Ovary (tissue), 9 donors: ENCODE results near the gene OR2Z1. TPM values are rescaled to one million over a fixed set of nuclear protein-coding genes. Genes with fewer than 3 reads are reported as not detected.

Source experiments
- DNase-seq, 5 donors: peaks; one replicate each; pipeline ENCODE4 v3.0.0-alpha.2; 2019 to 2020
- H3K27ac ChIP-seq, 2 donors: fragments of 200-600 bp; one replicate each; pipeline versions ENCODE4 v1.5.1 to v1.8.0; 2019 to 2022
- H3K27me3 ChIP-seq: fragments of 200-600 bp; one replicate; pipeline ENCODE4 v1.8.0; 2022
- H3K36me3 ChIP-seq: fragments of 200-600 bp; sonication (generic); one replicate; pipeline ENCODE4 v1.5.1; 2019
- H3K4me1 ChIP-seq: one replicate; pipeline ENCODE4 v1.8.1; 2013; ENCODE audit warnings: mild to moderate bottlenecking, moderate library complexity; ENCODE audit not compliant: insufficient read depth
- H3K4me3 ChIP-seq: fragments of 200-600 bp; sonication (generic); one replicate; pipeline ENCODE4 v1.5.1; 2017
- H3K9me3 ChIP-seq, 2 donors: fragments of 200-600 bp in 1 of 2; sonication (generic) in 1 of 2; one replicate each; pipeline versions ENCODE4 v1.5.1 to v1.8.1; 2013 to 2019; ENCODE audit warnings: mild to moderate bottlenecking in 1 of 2, moderate library complexity in 1 of 2
- CTCF ChIP-seq, 3 donors: fragments of 450-650 bp in 2 of 3; fragments of 200-600 bp in 1 of 3; IDR thresholded peaks; one replicate each; pipeline versions ENCODE4 v1.5.1 to v1.8.0; 2016 to 2022; ENCODE audit warnings: antibody characterized with exemption in 3 of 3, mild to moderate bottlenecking in 1 of 3
- EP300 ChIP-seq: sonication (generic); formaldehyde crosslinking; IDR thresholded peaks from one replicate; pipeline ENCODE4 v1.6.1; 2017; ENCODE audit warnings: antibody characterized with exemption
- POLR2A ChIP-seq: fragments of 450-650 bp; IDR thresholded peaks from one replicate; pipeline ENCODE4 v1.6.1; 2017; ENCODE audit warnings: antibody characterized with exemption, mild to moderate bottlenecking, moderate library complexity
- WGBS, 3 donors: extraction: QIAGEN DNeasy Blood & Tissue Kit in 1 of 3; methylation state at CpG; one replicate each; pipeline versions ENCODE4 v1.1.5 to v1.1.7; 2013 to 2017; 5-methylcytosine and 5-hydroxymethylcytosine counted together
- intact Hi-C, 4 donors: fragments of 100-400 bp; cut with DNase I; formaldehyde crosslinking; loops; one replicate each; pipeline versions ENCODE4 v1.11.0 to v1.15.1; 2022 to 2023
- polyA plus RNA-seq, 2 donors: library from polyadenylated mRNA; stranded (reverse); fragments of 200-250 nt in 1 of 2; fragments of 350-450 nt in 1 of 2; fragmentation: Illumina TruSeq in 1 of 2; extraction: RNeasy Lipid Tissue Mini Kit (QIAGEN cat#74804) in 1 of 2; gene quantifications; one replicate each; pipeline ENCODE4 v1.2.3, GENCODE V29; 2013 to 2014
- total RNA-seq, 7 donors: library from RNA; depleted of rRNA in 2 of 7; stranded (reverse); fragments of >200 nt in 2 of 7; fragmentation: NEBNext Ultra II Directional in 3 of 7; extraction: Animal tissue kit (Norgen Biotek cat#: 25700) in 3 of 7; gene quantifications; one replicate each; pipeline versions ENCODE4 v1.1.0 to v1.2.4, GENCODE V29; 2016 to 2023
- donor health status: DM: no; HTN: no; CAD: no; lungs with moderate emphysema.
- donor health status: DM: no; HTN: no; CAD: no.
- donor health status: Bipolar disorder and iron deficiency.
- donor health status: DM: yes; HTN: yes; CAD: no.
- donor health status: DM: no; HTN: no; CAD: no.
- donor health status: DM: yes; HTN: yes; CAD: no.

OR2Z1 gene
- total and polyA plus RNA-seq, 9 donors, result not detected

GRCh38 chr19:8698433-8699063 lies 22.9 kb upstream of the OR2Z1 start, which contains the start of gene ACTL9:
ACTL9 (minus strand) TSS chr19:8698795; CDS start chr19:8698701, 94 bp downstream.
- no peak for TF ChIP-seq POLR2A
- no peak for TF ChIP-seq EP300
- no peak for TF ChIP-seq CTCF (IDR thresholded peaks at IDR 0.05)
- intact Hi-C loops, result no loop called here
- H3K27ac ChIP-seq, result no peak within 1 kb of the TSS
- no peaks in the 10 kb centered on the region for H3K27me3 ChIP-seq
- no peaks in the 10 kb centered on the region for H3K9me3 ChIP-seq
- no peak within 1 kb of the TSS for H3K4me3 ChIP-seq
- DNase-seq, result no peak
- H3K4me1 ChIP-seq, result no peaks in the 10 kb centered on the region
- H3K36me3 ChIP-seq, result no peaks in the 10 kb centered on the region
- 51 to 61% (median 59%) methylated on average over 13 to 23 of the region's 23 CpGs for WGBS, 3 donors

GRCh38 chr19:8699908-8700307 lies 21.5 kb upstream of the OR2Z1 start:
- Histone ChIP-seq H3K9me3 (no peaks in the 10 kb centered on the region), H3K27me3 (no peaks in the 10 kb centered on the region), H3K4me1 (no peaks in the 10 kb centered on the region), H3K27ac (no peak overlapping the region), H3K36me3 (no peaks in the 10 kb centered on the region), H3K4me3 (no peak overlapping the region)
- intact Hi-C loops, result no loop called here
- no peak for DNase-seq
- TF ChIP-seq POLR2A (no peak), CTCF (IDR thresholded peaks at IDR 0.05) (no peak), EP300 (no peak)

GRCh38 chr19:8700956-8701355 lies 20.5 kb upstream of the OR2Z1 start:
- TF ChIP-seq POLR2A (no peak), EP300 (no peak), CTCF (IDR thresholded peaks at IDR 0.05) (no peak)
- no peaks in the 10 kb centered on the region for H3K4me1 ChIP-seq
- DNase-seq, result no peak
- no peaks in the 10 kb centered on the region for H3K27me3 ChIP-seq
- no peaks in the 10 kb centered on the region for H3K36me3 ChIP-seq
- no peaks in the 10 kb centered on the region for H3K9me3 ChIP-seq
- 68 to 71% (median 70%) methylated on average over 2 of the region's 2 CpGs for WGBS, 3 donors
- no peak overlapping the region for H3K4me3 ChIP-seq
- intact Hi-C loops, result no loop called here
- H3K27ac ChIP-seq, result no peak overlapping the region

GRCh38 chr19:8702350-8702749 lies 19.1 kb upstream of the OR2Z1 start:
- DNase-seq, result no peak
- H3K4me1 ChIP-seq, result no peaks in the 10 kb centered on the region
- intact Hi-C loops, result no loop called here
- TF ChIP-seq CTCF (IDR thresholded peaks at IDR 0.05), result no peak
- TF ChIP-seq POLR2A, result no peak
- TF ChIP-seq EP300, result no peak
- WGBS, 3 donors, result 27 to 36% (median 33%) methylated on average over 5 of the region's 5 CpGs
- no peaks in the 10 kb centered on the region for H3K27me3 ChIP-seq
- H3K4me3 ChIP-seq, result no peak overlapping the region
- H3K36me3 ChIP-seq, result no peaks in the 10 kb centered on the region
- H3K9me3 ChIP-seq, result no peaks in the 10 kb centered on the region
- H3K27ac ChIP-seq, result no peak overlapping the region
